Activated T-helper 17 cell treated with anti-CD3 and anti-CD28 coated beads, Interleukin-2, amount 50 U/mL, for 72 hours (primary cell): Measurements from ENCODE around the gene GP1BB. TPM values are rescaled to one million over a fixed set of nuclear protein-coding genes. Genes with fewer than 3 reads are reported as not detected.

Source experiments
- ATAC-seq: fragments of 150-1000 bp; cut with Tn5 transposase; replicated peaks from 2 replicates; pipeline ENCODE4 v1.10.0; 2021; ENCODE audit warnings: mild to moderate bottlenecking, moderate library complexity
- H3K27ac Mint-ChIP-seq: one replicate; pipeline ENCODE4 v1.8.0; 2022; ENCODE audit warnings: mixed read lengths
- H3K27me3 Mint-ChIP-seq: one replicate; pipeline ENCODE4 v1.8.0; 2022; ENCODE audit warnings: mixed read lengths
- H3K36me3 Mint-ChIP-seq: one replicate; pipeline ENCODE4 v1.8.0; 2022; ENCODE audit warnings: low read depth, mild to moderate bottlenecking, mixed read lengths
- H3K4me1 Mint-ChIP-seq: one replicate; pipeline ENCODE4 v1.8.0; 2022; ENCODE audit warnings: mixed read lengths
- H3K4me3 Mint-ChIP-seq: one replicate; pipeline ENCODE4 v1.8.0; 2022; ENCODE audit warnings: mild to moderate bottlenecking, mixed read lengths
- H3K9me3 Mint-ChIP-seq: one replicate; pipeline ENCODE4 v1.8.0; 2022; ENCODE audit warnings: mixed read lengths
- total RNA-seq, 2 donors: library from RNA; stranded (reverse); gene quantifications; one replicate each; pipeline ENCODE4 v1.2.3, GENCODE V29; 2022

The GP1BB gene
- total RNA-seq, 2 donors from 2014 or later: not detected

DNA sequence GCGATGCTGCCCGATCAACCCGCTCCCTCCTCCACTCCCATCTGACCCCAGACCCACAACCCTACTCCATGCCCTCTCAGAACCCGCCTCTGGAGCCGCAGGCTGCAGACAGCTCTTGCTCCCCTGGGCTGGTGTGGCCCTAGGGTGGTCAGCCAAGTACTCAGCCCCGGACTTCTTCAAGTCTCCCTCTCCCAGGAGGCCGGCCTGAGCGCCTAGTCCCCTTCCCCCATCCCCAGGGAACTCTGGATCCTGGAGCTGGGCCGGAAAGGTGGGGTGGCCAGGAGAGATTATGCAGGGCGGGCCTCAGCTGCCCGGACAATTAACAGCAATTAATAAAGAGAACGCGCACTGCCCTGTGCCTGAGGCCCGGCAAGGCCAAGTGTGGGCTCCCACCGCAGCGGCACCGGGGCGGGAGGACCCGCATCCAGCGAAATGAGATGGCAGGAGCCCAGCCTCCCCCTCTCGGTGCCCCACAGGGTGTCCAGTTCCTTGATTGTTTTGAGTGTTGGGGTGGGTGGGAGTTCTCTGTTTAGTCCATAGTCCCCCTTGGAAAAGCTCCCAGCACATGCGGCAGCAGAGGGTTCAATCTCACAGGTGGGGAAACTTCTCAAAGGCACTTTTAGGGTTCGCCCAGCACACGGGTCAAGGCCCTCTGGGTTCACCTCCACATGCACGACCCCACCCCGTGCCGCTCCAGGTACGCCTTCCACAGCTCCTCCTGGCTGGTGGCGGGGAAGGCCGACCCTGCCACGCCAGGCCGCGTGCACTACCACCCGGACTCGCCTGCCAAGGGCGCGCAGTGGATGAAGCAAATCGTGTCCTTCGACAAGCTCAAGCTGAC, 40.3 kb downstream of the GP1BB start:
- Mint-ChIP-seq H3K4me3 (no peak overlapping the region), H3K27me3 (peaks cover 31% of the 10 kb centered on the region), H3K9me3 (no peaks in the 10 kb centered on the region), H3K36me3 (peaks cover 9% of the 10 kb centered on the region), H3K27ac (no peak overlapping the region), H3K4me1 (peaks cover 12% of the 10 kb centered on the region)
- no peak for ATAC-seq

DNA sequence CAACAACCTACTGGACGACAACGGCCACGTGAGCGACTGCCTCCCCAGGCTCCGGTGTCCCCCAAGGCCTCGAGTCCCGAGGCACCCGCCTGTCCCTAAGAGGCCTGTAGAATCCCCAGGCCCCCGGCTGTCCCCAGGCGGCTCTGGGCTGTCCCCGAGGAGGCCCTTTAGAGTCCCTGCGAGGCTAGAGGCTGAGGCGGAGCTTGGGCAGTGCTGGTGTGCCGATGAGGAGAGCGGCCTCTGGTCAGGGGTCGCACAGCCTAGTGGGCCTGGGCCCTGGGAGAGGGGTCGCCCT, 40.9 kb downstream of the GP1BB start:
- H3K27ac Mint-ChIP-seq: no peak overlapping the region
- no peaks in the 10 kb centered on the region for H3K9me3 Mint-ChIP-seq
- H3K4me1 Mint-ChIP-seq: peaks cover 12% of the 10 kb centered on the region
- no peak for ATAC-seq
- H3K36me3 Mint-ChIP-seq: peaks cover 9% of the 10 kb centered on the region
- H3K27me3 Mint-ChIP-seq: peaks cover 33% of the 10 kb centered on the region
- H3K4me3 Mint-ChIP-seq: no peak overlapping the region

DNA sequence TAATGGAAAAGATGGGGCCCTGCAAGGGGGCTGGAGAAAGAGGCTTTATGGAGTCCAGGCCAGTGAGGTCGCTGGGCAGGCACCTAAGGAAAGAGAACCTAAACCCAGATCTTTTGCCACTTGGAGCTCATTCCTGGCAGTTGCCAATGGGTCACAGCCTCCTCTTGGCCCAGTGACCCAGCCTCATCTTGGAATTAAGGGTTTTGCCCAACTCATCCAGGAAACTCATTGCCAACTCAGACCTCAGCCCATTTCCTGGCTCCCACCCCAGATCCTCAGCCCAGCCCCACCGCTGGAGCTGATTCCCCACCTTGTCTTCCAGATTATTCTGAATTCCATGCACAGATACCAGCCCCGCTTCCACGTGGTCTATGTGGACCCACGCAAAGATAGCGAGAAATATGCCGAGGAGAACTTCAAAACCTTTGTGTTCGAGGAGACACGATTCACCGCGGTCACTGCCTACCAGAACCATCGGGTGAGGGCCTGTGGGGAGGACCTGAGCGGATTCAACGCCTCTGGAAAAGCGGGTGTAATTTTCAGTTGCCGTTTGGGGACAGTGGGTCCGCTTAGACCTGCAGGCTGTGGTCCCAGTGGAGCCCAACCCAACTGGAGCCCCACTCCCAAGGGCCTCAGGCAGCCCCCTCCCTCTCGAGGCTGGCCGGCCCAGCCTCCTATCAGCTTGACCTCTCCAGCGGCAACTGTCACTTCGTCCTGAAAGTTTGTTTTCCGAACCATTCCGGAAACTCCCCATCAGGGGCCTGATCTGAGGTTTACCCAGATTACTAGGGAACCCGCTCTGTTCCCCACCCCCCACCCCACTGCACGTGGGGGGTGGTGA, 41.5 kb downstream of the GP1BB start:
- H3K9me3 Mint-ChIP-seq: no peaks in the 10 kb centered on the region
- peaks cover 6% of the 10 kb centered on the region for H3K36me3 Mint-ChIP-seq
- peak overlapping the region; percentile 23 for H3K4me3 Mint-ChIP-seq
- ATAC-seq: no peak
- H3K4me1 Mint-ChIP-seq: peaks cover 6% of the 10 kb centered on the region
- peaks cover 34% of the 10 kb centered on the region for H3K27me3 Mint-ChIP-seq
- no peak overlapping the region for H3K27ac Mint-ChIP-seq

DNA sequence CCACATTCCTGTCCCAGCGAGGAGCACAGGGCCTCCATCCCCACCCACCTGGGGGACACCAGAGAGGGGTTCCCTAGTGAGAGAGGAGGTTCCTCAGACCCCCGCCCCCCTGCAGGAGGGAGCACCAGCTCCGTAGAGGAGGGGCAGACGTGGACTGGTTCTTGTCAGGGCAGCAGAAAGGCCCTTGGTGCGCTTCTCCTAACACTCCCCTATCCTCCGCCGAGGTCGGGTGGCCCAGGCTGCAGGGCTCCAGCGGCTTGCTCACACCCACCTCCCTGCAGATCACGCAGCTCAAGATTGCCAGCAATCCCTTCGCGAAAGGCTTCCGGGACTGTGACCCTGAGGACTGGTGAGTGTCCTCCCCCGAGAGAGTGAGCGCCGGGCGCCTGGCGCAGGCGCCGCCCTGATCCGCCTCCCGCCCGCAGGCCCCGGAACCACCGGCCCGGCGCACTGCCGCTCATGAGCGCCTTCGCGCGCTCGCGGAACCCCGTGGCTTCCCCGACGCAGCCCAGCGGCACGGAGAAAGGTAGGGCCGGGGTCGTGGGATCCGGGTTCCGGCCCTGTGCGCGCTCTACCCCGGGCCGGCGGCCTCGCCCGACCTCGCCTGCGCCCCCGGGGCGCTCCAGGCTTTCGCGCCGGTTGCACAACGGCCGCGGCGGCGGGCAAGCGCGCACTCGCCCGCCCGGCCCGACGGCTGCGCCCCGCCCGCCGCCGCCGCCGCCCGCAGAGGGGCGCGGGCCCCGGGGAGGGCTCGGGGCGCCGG, 42.3 kb downstream of the GP1BB start:
- no peak overlapping the region for H3K27ac Mint-ChIP-seq
- peaks cover 33% of the 10 kb centered on the region for H3K27me3 Mint-ChIP-seq
- H3K36me3 Mint-ChIP-seq: no peaks in the 10 kb centered on the region
- no peak for ATAC-seq
- peak overlapping the region; percentile 17 for H3K4me3 Mint-ChIP-seq
- no peaks in the 10 kb centered on the region for H3K4me1 Mint-ChIP-seq
- H3K9me3 Mint-ChIP-seq: no peaks in the 10 kb centered on the region

DNA sequence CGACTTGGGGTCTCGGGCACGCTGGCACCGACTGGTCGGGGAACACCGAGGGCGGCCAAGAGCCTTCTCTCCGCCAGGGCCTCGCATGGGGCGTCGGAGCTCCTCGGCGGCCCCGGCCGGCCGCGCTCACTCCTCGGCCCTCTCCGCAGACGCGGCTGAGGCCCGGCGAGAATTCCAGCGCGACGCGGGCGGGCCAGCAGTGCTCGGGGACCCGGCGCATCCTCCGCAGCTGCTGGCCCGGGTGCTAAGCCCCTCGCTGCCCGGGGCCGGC, 42.8 kb downstream of the GP1BB start:
- no peak overlapping the region for H3K4me3 Mint-ChIP-seq
- no peaks in the 10 kb centered on the region for H3K4me1 Mint-ChIP-seq
- H3K36me3 Mint-ChIP-seq: no peaks in the 10 kb centered on the region
- no peak overlapping the region for H3K27ac Mint-ChIP-seq
- H3K9me3 Mint-ChIP-seq: no peaks in the 10 kb centered on the region
- H3K27me3 Mint-ChIP-seq: peaks cover 33% of the 10 kb centered on the region
- ATAC-seq: no peak

DNA sequence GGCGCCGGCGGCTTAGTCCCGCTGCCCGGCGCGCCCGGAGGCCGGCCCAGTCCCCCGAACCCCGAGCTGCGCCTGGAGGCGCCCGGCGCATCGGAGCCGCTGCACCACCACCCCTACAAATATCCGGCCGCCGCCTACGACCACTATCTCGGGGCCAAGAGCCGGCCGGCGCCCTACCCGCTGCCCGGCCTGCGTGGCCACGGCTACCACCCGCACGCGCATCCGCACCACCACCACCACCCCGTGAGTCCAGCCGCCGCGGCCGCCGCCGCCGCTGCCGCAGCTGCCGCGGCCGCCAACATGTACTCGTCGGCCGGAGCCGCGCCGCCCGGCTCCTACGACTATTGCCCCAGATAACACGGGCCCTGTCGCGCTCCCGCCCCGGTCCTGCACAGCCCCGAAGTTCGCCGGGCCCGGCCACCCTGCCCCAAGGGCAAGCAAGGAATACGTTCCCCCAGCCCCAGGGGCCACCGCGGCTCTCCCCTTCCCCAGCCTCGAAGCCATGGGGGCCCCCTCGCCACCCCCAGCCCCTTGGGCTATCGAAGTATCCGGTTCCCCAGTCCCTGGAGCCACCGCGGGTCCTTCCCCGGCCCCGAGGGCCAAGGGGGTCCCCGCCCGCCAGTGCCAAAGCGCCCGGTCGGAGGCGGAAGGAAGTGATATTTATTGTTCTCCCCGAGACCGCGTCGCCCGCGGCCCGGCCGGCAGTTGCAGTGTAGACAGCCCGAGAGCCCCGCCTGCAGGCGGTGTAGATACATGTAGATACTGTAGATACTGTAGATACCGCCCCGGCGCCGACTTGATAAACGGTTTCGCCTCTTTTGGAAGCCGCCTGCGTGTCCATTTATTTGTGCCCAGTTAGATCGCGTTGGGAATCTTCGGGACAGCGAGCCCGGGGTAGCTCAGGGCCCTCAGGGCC, 43.4 kb downstream of the GP1BB start:
- Mint-ChIP-seq H3K4me1 (no peaks in the 10 kb centered on the region), H3K36me3 (no peaks in the 10 kb centered on the region), H3K27ac (no peak overlapping the region), H3K9me3 (no peaks in the 10 kb centered on the region), H3K4me3 (peak overlapping the region; percentile 21), H3K27me3 (peaks cover 32% of the 10 kb centered on the region)
- peak; percentile 55 for ATAC-seq

DNA sequence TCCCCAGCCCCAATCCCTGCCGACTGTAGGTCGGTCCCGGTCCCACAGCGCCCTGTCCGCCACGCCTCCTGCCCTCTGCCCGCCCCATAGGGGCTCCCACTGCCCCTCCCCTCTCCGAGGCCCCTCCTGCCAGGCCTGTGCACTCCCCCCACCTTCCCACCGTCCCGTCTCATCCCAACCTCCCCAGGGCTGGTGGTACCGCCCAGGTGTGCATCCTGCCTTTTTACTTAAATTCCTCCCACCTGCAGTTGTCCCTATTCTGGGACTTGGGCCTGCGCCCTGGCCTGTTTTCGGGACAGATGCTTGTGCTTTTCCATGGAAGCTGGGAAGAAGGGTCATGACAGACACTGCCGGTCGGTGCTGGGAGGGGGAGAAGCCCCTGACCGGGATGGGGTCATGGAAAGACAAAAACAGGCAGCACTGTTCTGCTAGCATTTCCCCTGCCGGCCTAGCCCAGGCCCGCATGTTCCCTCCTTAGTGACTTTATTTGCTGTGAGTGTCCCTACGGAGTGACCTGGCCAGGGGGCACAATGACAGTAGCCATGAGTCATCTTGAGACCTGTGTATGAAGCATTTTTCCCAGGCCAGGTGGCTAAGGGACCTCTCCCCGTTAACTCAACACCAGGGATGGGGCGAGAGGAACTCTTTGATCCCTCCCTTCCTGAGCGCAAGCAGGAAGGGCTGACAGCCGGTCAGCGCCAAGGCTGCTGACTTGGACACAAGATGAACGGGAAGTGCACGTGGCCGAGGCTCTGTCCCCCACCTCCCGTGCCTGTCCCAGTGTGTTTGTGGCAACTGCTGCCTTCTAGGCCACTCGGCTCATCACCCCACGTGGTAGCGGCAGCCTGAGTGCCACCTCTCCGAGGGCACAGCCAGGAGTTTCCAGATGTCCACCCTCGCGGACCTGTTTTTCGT, 44.3 kb downstream of the GP1BB start:
- Mint-ChIP-seq H3K4me3 (peak overlapping the region; percentile 21), H3K9me3 (no peaks in the 10 kb centered on the region), H3K4me1 (no peaks in the 10 kb centered on the region), H3K36me3 (no peaks in the 10 kb centered on the region), H3K27me3 (peaks cover 33% of the 10 kb centered on the region), H3K27ac (no peak overlapping the region)
- ATAC-seq: peak; percentile 16

DNA sequence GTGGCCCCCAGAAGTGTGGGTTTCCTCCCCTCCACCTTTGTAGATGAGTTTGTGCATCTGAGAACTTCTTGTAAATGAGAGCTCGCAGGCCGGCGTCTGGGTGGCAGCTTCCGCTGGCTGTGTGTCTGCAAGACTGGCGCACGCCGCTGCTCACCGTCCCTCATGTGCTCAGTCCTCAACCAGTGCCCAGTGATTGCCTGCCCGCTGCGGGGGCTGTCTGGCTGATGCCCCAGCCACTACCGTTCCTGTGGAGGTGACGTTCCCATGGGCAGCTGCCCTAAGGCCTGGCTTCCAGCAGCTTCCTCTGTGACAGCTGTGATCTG, 46.0 kb downstream of the GP1BB start:
- Mint-ChIP-seq H3K36me3 (no peaks in the 10 kb centered on the region), H3K9me3 (no peaks in the 10 kb centered on the region), H3K27me3 (peaks cover 46% of the 10 kb centered on the region), H3K4me3 (no peak overlapping the region), H3K27ac (no peak overlapping the region), H3K4me1 (no peaks in the 10 kb centered on the region)
- no peak for ATAC-seq

DNA sequence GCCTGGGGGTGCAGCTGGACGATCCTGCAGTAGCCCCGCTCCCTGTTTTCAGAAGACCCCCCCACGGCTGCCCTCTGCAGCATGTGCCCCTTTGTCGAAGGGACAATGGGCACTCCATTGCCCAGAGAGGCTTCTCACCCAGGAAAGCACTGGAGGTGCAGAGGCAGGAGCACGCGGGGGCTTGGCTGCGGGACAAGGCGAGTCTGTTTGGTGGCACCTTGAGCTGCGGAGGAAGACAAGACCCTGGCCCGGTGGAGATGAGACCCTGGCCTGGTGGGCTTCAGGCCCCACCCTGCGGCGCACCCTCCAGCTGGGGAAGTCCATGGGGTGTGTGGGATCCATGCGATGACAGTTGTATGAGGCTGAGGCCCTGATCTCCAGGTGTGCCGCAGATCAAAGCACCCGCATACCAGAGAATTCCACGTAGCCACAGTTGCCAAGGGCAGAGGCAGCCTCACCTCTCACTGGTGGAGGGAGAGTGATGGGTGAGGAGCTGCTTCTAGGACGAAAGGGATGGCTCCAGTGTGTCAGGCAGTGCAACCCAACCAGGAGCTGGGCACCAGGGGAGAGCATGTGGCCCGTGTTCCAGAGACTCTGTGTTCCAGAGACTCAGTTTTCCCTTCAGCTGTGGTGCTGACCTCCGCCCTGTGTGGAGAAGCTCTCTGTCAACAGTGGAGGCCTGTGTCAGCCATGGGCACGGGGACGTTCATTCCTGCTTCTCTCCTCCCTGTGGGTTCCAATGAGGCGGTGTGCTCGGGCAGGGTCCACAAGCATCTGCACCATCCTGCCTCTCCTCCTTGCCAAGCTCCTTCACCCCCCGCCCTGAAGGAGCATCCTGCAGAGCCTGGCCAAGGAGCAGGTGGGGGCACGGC, 47.2 kb downstream of the GP1BB start:
- no peaks in the 10 kb centered on the region for H3K9me3 Mint-ChIP-seq
- no peaks in the 10 kb centered on the region for H3K36me3 Mint-ChIP-seq
- no peak overlapping the region for H3K4me3 Mint-ChIP-seq
- H3K4me1 Mint-ChIP-seq: no peaks in the 10 kb centered on the region
- peaks cover 46% of the 10 kb centered on the region for H3K27me3 Mint-ChIP-seq
- no peak for ATAC-seq
- no peak overlapping the region for H3K27ac Mint-ChIP-seq

DNA sequence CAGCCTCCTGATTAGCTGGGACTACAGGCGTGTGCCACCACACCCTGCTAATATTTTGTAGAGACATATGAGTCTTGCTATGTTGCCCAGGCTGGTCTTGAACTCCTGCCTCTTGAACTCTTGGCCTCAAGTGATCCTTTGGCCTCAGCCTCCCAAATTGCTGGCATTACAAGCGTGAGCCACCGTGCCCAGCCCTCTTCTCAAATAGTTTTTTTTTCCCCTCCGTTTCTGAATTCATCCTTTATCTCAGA, 49.0 kb downstream of the GP1BB start:
- Mint-ChIP-seq H3K27me3 (peaks cover 51% of the 10 kb centered on the region), H3K4me3 (no peak overlapping the region), H3K27ac (no peak overlapping the region), H3K36me3 (no peaks in the 10 kb centered on the region), H3K9me3 (no peaks in the 10 kb centered on the region), H3K4me1 (no peaks in the 10 kb centered on the region)
- ATAC-seq: no peak

DNA sequence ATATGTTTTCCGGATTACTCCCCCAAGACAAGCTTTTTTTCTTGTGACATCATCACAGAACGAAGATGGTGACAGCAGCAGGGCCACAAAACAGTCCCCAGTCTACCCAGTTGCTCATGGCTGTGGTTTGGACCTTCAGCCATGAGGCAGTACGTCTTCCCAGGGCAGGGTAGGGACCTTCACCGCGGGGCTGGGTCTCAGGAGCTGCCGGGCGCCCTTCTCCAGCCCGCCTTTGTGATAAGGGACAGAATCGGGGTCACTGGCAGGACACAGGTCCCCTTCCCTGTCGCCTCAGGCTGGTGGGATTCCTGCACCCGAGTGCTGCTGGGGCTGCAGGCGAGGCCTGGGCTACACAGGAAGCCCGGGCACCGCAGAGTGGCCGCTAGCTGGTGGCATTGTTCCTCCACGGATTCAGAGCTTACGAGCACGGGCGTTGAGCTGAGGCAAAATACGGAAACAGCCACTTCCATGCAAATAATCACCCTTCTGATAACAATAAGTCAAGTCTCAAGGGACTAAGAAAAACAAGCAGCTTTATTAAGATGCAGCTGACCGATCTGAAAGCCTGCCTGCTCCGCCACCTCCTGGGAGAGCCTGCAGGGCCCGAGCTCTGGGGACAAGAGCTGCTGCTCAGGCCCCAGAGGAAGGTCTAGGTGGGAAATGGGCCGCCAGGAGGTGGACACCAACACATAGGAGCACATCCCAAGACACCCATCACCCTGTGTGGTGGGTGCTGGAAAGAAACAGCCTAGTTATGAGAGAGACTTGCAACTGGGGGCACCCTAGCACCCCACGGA, 49.5 kb downstream of the GP1BB start:
- no peak for ATAC-seq
- no peaks in the 10 kb centered on the region for H3K36me3 Mint-ChIP-seq
- peaks cover 51% of the 10 kb centered on the region for H3K27me3 Mint-ChIP-seq
- no peak overlapping the region for H3K4me3 Mint-ChIP-seq
- no peak overlapping the region for H3K27ac Mint-ChIP-seq
- no peaks in the 10 kb centered on the region for H3K4me1 Mint-ChIP-seq
- no peaks in the 10 kb centered on the region for H3K9me3 Mint-ChIP-seq

DNA sequence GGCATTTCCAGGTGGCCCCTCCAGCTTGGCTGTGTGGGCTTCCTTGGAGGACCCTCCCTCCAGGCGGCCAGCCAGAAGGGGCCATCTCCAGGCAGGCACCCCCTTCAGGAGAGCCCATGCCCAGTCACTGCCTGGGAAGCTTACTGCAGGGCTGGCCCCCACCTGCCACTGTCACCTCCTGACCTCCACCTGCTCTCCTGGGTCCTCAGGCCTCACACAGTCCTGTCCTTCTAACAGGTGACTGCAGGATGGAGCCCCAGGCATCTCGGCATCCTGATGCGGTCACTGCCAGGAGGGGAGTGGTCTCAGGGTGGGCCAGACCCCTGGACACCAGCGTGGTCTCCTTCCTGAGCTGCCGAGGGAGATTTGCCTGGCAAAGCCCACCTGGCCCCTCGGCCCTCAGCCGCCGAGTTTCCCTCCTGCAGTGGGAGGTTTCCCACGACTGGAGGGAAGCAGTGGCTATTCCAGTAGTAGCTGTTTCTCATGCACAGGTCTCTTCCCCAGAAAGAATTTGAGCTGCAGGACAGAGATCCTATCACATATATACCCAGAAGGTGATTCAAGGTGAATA, 50.2 kb downstream of the GP1BB start:
- no peak overlapping the region for H3K27ac Mint-ChIP-seq
- no peak overlapping the region for H3K4me3 Mint-ChIP-seq
- H3K4me1 Mint-ChIP-seq: no peaks in the 10 kb centered on the region
- H3K9me3 Mint-ChIP-seq: no peaks in the 10 kb centered on the region
- ATAC-seq: no peak
- peaks cover 55% of the 10 kb centered on the region for H3K27me3 Mint-ChIP-seq
- H3K36me3 Mint-ChIP-seq: no peaks in the 10 kb centered on the region
